ENCODE data around the gene FDX2.

GRCh38 chr19:10332158-10332964 is 16.5 kb upstream of the FDX2 start:
- TF ChIP-seq CTCF (conservative IDR thresholded peaks at IDR 0.05 in 1 of 2, IDR thresholded peaks at IDR 0.05 in 1 of 2; ENCODE audit: extremely low read depth in 1 of 2, insufficient read depth in 1 of 2, low read depth in 1 of 2, low read length in 2 of 2) = peak in 1 of 2 donors; percentile 3
- no peak for TF ChIP-seq EZH2 (IDR thresholded peaks at IDR 0.05; ENCODE audit: borderline replicate concordance, low read length)

Data from mammary epithelial cell (primary cell).